ENCODE results near the gene CRAT.

The CRAT gene

DNA sequence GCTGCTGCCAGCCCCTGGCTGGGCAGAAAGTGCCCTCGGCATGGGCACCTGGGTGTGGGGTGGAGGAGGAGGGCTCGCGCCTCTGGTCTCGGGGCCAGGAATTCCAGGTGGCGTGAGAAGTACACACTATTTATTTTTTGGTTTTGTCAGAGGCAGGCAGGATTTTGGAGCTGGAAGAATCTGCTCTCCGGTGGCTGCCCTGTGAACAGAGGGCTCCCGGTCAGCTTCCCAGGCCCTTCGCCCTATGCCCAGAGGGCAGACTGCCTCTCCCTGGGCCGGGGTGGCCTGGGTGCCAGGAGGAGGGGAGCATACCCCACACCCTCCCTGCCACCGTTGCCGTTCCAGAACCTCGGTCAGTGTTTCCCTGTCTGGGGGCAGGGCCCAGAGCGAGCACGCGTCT lies 21.3 kb downstream of the CRAT start:
- DNase-seq (ENCODE audit: low spot score): no peak

DNA sequence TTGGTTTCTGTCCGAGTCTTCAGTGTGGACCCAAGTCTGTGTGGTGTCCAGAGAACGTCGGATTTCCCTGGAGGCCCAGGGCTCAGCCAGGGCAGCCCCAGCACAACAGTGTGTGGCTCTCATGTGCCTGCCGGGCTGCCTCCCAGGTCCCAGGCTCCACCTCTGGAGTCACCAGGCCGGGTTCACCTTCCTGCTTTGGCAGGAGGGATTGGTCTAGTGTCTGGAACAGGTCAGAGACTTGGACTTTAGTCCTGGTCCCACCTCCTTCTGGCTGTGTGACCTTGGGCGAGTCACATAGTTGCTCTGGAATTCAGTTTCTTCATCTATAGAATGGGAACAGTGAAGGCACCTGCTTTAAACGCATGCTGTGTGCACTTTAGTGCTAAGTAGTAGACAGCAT lies 26.5 kb downstream of the CRAT start:
- no peak for DNase-seq (ENCODE audit: low spot score)

DNA sequence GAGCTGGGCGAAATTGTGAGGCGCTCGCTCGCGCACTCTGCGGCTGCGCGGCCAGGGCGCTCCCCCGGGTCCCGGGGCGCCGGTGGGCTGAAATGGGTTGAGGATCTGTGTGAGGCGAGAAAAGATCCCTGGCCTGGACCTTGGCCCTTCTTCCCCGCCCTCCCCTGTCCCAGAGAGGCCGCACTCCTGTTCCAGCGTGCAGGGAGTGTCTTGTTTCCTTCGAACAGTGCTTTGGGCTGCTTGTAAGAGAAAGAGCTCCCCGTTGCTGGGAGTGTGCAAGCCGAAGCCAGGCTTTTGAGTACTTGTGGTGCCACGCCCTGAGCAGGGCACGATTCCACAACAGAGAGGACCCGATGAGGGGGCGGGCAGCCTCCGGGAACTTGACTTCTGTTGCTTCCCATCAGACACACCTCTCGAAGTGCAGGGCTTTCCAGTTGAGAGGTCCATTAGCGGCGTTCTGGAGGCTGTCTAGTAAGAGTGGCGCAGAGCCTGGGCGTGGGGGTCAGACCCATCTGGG lies 29.1 kb downstream of the CRAT start:
- no peak for DNase-seq (ENCODE audit: low spot score)

DNA sequence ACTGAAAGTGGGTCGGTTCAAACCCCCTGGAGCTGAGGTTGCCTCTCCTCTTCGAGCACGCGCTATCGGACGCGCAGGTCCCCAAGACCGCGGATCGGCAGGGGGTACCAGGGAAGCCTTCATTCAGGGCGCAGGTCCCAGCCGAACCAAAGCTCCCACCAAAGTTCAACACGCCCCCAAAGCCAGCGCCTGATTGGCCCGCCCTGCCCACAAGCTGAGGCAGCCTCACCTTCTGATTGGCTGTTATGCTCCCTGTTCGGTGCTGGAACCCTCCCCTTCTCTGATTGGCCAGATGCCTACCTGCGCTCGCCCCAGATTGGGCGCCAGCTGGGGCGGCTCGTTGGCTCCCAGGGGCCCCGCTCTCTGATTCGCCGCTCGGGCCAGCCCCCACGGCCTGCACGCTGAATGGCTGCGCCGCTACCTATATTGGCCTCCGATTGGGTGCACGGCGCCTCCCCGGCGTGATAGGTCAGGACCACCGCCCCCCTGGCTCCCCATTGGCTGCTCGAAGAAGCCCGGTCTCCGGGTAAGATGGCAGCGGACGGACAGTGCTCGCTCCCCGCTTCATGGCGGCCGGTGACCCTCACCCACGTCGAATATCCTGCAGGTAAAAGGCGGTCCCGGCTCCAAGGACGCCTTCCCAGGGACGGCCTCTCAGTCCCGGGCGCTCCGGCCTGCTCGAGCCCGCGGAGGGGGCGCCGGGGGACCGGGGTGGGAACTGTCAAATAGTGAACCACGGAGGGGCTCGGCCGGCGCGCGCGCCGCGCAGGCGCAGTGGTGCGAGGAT lies 29.8 kb downstream of the CRAT start, which contains the start of gene DOLPP1:
DOLPP1 (plus strand) TSS at position 511 of the 787 bp plus-strand sequence; CDS start at position 532, 21 bp downstream.
- DNase-seq (ENCODE audit: low spot score): peak; percentile 100

DNA sequence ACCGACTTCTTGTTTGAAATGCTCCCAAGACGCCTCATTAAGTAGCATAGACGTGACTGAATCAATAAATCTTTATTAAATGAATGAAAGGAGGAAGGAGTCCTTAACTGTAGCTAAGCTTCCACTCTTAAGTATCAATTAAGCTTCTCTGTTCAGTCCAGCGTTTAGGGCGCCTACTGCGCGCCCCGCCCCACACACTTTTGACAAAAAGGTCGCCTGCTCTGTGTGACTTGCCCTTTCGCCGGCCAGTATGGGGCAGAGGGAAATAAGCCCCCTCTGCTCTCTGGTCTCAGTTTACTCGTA lies 30.3 kb downstream of the CRAT start:
- DNase-seq (ENCODE audit: low spot score): no peak

DNA sequence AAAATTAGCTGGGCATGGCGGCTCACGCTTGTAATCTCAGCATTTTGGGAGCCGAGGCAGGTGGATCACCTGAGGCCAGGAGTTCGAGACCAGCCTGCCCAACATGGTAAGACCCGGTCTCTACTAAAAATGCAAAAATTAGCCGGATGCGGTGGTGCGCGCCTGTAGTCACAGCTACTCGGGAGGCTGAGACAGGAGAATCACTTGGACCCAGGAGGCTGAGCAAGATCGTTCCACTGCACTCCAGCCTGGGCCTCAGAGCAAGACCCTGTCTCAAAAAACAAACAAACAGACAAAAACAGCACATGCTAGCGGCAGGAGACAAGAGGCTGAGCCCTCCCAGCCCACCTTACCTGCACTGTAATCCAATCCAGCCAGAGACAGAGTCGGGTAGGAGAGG lies 30.8 kb downstream of the CRAT start:
- no peak for DNase-seq (ENCODE audit: low spot score)

DNA sequence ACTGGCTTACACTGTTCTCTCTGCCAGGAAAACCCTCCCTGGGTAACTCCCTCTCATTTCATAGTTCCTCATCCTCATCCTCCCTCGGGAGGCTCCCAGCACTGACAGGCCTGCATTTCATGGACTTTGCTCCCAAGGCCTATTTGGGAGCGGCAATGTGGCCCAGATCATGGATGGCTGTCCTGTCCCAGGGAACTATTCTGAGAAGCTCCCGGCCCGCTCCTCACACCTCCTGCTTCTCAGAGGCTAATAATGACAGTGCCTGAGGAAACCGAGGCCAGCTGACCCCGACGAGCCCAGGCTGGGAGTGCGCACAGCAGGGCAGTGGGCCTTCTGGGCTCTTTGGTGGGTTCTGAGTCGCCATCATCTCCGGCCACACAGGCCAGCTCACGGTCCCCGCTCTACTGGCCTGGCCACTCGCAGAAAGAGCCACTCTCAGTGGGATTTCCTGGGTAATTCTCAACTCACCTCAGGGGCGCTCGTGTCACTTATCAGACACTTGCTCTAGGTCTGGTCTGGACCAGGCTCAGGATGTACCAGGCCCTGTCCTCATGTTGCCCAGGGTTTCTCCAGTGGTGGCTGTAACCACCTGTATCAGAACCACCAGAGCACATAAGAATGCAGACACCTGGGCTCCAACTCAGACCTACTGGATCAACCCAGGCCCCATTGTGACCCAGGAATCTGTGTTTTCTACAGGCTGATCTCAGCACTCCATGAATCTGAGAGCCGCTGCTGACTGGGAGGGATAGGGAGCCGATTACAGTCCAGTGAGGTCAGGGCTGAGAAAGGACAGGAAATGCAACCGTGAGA lies 31.7 kb downstream of the CRAT start:
- no peak for DNase-seq (ENCODE audit: low spot score)

DNA sequence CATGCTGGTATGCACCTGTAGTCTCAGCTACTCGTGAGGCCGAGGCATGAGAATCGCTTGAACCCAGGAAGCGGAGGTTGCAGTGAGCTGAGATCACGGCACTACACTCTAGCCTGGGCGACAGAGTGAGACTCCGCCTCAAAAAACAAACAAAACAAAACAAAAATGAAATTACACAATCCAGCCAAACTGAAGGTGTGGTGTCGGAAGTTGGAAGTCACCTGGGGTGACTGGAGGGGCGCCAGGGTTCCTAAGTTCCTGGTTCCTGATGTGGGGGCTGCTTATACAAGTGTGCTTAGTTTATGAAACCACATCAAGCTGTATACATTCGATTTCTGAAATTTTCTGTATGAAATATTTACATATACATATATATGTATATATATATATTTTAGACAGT lies 33.4 kb downstream of the CRAT start:
- no peak for DNase-seq (ENCODE audit: low spot score)

DNA sequence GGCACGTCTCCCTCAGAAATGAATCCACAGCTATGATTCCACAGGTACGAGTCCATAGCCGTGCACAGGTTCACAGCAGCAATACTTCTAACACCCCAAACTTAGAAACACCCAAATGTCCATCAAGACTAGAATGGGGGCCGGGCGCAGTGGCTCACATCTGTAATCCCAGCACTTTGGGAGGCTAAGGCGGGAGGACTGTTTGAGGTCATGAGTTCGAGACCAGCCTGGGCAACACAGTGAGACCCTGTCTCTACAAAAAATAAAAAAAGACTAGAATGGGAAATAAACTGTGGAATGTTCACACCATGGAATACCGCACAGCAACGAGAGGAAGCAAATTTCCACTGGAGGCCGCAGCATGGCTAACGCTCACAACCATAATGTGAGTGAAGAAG lies 34.0 kb downstream of the CRAT start:
- no peak for DNase-seq (ENCODE audit: low spot score)

DNA sequence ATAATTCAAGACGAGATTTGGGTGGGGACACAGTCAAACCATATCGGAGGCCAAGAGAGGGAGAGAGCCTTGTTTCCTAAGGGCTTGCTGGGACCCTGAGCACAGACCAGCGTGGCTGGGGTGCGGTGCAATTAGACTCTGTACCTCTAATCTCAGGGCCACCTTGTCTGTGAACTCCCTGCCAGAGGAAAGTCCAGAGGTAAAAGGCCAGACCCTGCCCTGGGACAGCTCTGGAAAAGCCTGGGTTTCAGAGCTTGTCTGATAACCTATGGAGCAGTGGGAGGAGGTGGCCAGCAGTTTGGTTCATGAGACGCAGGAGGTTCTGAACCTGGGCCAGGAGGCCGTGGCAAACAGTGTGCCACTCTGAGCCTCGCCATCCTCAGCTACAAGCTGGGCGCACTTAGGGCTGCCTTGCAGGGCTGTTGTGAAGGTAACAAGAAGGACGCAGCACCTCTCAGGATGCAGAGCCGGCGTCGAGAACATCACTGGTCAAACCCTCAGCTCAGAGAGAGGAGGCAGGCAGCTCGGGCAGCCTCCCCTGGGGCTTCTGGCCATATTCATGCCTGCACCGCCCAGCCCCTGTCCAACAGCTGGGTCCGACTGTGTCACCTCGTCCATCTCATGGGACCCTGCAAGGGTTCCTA lies 34.5 kb downstream of the CRAT start:
- DNase-seq (ENCODE audit: low spot score): no peak

DNA sequence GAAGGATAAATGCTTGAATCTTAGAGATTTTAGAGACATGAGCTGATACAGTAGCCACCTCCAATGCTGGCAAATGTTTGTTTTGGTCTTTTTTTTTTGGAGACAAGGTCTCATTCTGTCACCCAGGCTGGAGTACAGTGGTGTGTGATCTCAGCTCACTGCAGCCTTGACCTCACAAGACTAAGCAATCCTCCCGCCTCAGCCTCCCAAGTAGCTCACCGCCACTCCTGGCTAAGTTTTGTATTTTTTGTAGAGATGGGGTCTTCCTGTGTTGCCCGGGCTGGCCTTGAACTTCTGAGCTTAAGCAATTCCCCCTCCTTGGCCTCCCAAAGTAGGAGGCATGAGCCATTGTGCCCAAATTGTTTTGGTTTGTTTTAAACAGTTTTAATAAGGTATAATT lies 36.5 kb downstream of the CRAT start:
- DNase-seq (ENCODE audit: low spot score): no peak

DNA sequence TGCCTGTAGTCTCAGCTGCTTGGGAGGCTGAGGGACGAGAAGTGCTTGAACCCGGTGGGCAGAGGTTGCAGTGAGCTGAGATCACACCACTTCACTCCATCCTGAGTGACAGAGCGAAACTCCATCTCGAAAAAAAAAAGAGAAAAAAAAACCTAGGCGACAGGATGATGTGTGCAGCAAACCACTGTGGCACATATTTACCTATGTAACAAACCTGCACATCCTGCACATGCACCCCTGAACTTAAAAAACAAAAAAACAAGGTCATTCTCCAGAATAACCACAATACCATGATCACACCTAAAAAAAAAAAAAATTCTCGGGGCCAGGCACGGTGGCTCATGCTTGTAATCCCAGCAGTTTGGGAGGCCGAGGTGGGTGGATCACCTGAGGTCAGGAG lies 37.2 kb downstream of the CRAT start:
- DNase-seq (ENCODE audit: low spot score): no peak

DNA sequence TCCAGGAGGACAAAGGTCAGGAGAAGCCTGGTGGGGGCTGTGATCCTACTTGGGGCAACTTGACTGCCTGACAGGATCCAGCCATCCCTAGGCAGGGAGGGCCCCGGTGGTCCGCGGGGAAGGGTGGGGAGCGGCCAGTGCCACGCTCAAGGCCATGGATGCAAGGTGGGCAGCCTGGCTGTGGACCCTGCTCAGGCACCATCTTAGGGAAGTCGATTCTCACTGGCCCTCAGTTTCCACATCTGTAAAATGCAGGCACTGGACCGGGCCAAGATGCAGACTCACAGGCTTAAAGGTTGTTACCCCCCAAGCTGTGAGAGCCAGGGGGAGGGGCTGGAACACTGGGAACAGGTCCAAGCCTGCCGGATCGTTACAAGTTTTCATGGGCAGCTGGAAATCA lies 38.4 kb downstream of the CRAT start:
- DNase-seq (ENCODE audit: low spot score): no peak

DNA sequence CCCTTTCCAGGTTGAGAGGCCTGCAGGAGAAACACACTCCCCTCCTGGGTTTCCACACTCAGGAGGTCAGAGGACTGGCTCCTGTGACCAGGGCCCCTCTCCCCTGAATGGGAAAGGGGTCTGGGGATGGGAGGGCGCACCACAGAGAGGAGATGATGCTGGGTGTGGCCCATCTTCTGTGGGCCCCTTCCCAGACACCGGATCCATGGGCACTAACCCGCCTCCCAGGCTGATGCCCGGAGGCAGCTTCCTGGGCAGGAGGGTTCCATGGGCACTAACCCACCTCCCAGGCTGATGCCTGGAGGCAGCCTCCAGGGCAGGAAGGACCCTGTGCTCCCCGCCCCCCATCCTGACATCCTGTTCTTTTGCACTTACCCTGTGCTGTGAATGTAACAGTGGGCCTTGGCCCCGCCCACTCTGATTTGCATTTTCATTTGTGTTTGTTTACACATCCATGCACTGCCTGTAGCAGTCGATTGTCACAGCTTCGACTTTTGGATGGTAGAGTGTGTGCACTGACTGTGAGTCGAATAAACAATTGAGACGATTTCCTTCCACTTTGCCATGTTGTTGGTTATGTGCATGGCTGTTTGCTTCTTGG lies 39.0 kb downstream of the CRAT start:
- no peak for DNase-seq (ENCODE audit: low spot score)

DNA sequence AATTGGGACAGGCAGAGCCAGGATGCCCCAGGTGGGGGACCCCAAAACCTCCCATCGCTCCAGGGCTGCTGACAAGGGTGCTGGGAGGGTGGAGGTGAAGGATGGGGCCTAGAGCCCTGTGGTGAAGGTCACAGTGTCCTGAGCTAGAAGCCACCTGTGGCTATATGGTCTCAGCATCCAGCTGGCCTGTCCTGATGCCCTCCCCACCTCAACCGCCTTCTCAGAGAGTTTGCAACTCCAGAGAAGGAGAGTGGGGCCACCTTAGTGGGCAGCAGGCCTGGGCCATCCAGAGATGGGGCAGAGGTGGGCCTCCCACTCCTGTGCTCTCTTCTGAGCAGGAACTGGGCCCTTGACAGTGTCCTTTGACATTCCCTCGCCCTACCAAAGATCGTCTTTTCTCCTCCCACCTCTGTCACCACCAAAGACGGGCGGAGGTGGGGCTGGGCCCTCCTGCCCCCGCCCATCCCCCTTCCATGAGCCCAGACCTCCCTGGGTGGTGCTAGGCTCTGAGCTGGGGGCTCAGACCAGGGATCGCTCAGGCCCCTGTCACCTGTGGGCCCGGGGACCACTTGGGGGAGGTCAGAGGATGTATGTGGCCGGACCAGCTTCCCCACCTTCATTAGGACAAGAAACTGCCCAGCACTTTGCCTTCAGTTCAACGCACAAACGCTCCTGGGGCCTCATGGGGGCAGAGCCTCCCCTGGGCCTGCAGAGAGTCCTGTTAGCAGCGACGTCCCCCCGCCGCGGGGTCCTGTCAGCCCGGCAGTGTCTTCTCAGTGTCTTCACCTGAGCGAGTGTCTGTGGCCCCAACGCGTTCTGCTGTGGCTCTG lies 39.7 kb downstream of the CRAT start:
- DNase-seq (ENCODE audit: low spot score): no peak

DNA sequence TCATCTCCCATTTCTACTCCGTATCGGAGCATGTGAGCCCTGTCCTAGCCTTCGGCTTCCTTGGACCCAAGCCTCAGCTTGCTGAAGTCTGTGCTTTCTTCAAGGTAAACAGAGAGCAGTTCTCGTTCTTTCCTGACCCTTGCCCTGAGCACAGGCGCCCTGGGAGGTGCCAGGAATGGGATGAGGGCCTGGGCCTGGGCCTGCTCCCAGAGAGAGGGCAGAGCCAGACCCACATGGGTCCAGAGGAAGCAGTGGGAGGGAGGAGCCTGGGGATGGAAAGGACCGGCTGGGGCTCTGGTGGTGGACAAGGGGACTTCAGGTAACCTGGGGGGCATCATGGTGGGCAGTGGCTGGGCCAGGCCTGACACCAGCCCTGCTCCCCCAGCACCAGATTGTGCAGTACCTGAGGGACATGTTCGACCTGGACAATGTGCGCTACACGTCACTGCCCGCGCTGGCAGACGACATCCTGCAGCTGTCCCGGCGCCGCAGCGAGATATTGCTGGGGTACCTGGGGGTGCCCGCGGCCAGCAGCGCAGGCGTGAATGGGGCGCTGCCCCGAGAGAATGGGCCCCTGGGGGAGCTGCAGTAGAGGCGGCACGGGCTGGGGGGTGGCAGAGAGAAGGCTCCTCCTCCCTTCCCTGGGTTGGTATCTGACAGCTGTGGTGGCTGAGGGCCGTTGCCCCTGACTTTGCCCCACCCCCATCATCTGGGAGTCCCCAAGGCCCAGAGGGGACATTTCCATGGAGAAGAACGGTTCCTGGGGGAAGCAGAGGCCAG lies 40.5 kb downstream of the CRAT start:
- no peak for DNase-seq (ENCODE audit: low spot score)

DNA sequence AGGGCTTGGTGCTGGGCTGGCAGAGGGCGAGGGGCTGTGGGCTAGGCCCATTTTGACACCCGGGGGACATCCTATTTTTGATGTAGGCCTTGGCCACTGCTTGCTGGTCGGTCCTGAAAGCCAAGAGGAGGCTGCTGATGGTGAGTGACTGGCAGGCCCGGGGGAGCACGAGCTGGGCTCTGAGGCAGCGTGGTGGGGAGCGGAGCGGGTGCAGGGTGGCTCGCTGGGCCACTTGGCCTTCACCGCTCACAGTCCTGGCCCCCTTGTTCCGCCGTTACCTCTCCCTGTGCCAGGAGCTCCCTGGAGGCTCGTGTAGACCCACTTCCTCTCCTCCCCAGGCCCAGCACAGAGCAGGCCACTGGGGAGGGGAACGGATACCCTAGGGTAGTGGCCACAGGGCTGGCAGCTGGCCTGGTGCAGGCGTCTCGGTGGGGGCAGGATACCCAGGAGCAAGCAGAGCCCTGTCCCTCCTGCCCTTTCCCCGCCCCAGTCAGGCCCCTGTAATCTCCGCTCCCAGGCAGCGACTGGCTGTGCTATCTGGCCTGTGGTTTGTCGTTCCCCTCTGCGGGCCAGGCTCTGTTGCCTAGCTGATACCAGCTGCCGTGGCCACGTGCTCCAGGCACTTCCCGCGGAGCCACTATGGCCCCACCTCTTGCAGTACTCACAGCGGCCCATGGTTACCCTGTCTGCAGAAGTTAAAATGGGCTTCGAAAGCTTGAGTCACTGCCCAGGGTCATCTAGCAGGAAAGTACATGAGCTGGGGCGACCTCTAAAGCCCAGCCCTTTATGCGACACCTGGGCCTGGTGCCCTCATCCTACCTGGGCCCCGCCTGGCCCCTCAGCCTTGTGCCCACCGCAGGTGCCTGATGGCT lies 41.4 kb downstream of the CRAT start:
- DNase-seq (ENCODE audit: low spot score): no peak

DNA sequence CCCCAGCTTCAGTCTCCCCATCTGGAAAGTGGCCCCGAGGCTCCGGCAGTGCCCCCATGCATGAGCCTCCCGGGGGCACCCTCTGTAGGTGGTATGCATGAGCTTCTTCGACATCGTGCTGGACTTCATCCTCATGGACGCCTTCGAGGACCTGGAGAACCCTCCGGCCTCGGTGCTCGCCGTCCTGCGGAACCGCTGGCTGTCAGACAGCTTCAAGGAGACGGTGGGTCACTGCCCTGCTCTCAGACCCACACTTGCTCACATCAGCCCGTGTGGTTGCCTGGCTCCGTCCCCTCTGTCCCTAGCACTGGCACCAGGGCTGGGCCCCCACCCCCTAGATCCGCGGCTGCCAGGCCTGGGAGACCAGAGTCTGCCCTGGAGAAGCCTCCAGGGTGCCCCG lies 42.5 kb downstream of the CRAT start:
- DNase-seq (ENCODE audit: low spot score): no peak

DNA sequence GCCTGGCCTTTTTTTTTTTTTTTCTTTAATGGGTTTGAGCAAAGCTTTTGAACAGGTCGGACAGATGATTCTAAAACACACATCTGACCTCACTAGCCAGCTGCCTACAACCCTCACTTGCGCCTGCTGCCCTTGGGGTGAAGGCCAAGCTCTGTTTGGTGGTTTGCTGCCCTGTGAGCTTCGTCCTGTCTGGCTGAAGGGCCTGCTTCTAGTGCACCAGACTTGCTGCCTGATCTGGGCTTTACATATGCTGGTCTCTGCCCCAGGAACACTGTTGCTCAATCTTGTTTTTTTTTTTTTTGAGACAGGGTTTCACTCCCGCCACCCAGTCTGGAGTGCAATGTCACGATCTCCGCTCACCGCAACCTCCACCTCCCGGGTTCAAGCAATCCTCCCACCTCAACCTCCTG lies 46.1 kb downstream of the CRAT start:
- DNase-seq (ENCODE audit: low spot score): no peak

DNA sequence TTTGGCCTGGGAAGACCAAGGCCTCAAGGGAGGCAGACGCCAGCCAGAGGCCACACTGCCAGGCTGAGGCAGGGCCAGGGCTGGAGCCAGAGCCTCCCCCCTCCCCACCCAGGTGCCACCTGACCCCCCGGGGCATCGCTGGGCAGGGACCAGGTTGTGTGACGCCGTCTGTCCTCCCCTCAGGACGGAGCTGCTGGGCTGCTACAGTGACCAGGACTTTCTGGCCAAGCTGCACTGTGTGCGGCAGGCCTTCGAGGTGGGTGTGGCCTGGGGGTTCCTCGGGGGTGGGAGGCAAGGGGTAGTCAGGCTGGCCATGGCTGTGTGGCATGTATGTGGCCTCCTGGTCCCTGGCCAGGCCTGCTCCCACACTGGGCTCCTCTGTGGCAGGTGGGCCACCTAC lies 47.5 kb downstream of the CRAT start:
- no peak for DNase-seq (ENCODE audit: low spot score)

All from hepatic stellate cell (primary cell).